Ovary (tissue), 9 donors: ENCODE data around the gene CSNK1E. TPM values are rescaled to one million over a fixed set of nuclear protein-coding genes. Genes with fewer than 3 reads are reported as not detected.

Experiments
- DNase-seq, 5 donors: peaks; one replicate each; pipeline ENCODE4 v3.0.0-alpha.2; 2019 to 2020
- H3K27ac ChIP-seq, 2 donors: fragments of 200-600 bp; one replicate each; pipeline versions ENCODE4 v1.5.1 to v1.8.0; 2019 to 2022
- H3K27me3 ChIP-seq: fragments of 200-600 bp; one replicate; pipeline ENCODE4 v1.8.0; 2022
- H3K36me3 ChIP-seq: fragments of 200-600 bp; sonication (generic); one replicate; pipeline ENCODE4 v1.5.1; 2019
- H3K4me1 ChIP-seq: one replicate; pipeline ENCODE4 v1.8.1; 2013; ENCODE audit warnings: mild to moderate bottlenecking, moderate library complexity; ENCODE audit not compliant: insufficient read depth
- H3K4me3 ChIP-seq: fragments of 200-600 bp; sonication (generic); one replicate; pipeline ENCODE4 v1.5.1; 2017
- H3K9me3 ChIP-seq, 2 donors: fragments of 200-600 bp in 1 of 2; sonication (generic) in 1 of 2; one replicate each; pipeline versions ENCODE4 v1.5.1 to v1.8.1; 2013 to 2019; ENCODE audit warnings: mild to moderate bottlenecking in 1 of 2, moderate library complexity in 1 of 2
- EP300 ChIP-seq: sonication (generic); formaldehyde crosslinking; IDR thresholded peaks from one replicate; pipeline ENCODE4 v1.6.1; 2017; ENCODE audit warnings: antibody characterized with exemption
- POLR2A ChIP-seq: fragments of 450-650 bp; IDR thresholded peaks from one replicate; pipeline ENCODE4 v1.6.1; 2017; ENCODE audit warnings: antibody characterized with exemption, mild to moderate bottlenecking, moderate library complexity
- WGBS, 3 donors: extraction: QIAGEN DNeasy Blood & Tissue Kit in 1 of 3; methylation state at CpG; one replicate each; pipeline versions ENCODE4 v1.1.5 to v1.1.7; 2013 to 2017; 5-methylcytosine and 5-hydroxymethylcytosine counted together
- intact Hi-C, 4 donors: fragments of 100-400 bp; cut with DNase I; formaldehyde crosslinking; loops; one replicate each; pipeline versions ENCODE4 v1.11.0 to v1.15.1; 2022 to 2023
- polyA plus RNA-seq, 2 donors: library from polyadenylated mRNA; stranded (reverse); fragments of 200-250 nt in 1 of 2; fragments of 350-450 nt in 1 of 2; fragmentation: Illumina TruSeq in 1 of 2; extraction: RNeasy Lipid Tissue Mini Kit (QIAGEN cat#74804) in 1 of 2; gene quantifications; one replicate each; pipeline ENCODE4 v1.2.3, GENCODE V29; 2013 to 2014
- total RNA-seq, 7 donors: library from RNA; depleted of rRNA in 2 of 7; stranded (reverse); fragments of >200 nt in 2 of 7; fragmentation: NEBNext Ultra II Directional in 3 of 7; extraction: Animal tissue kit (Norgen Biotek cat#: 25700) in 3 of 7; gene quantifications; one replicate each; pipeline versions ENCODE4 v1.1.0 to v1.2.4, GENCODE V29; 2016 to 2023
- TF ChIP-seq, protein P1 (sequence below), 3 donors: fragments of 450-650 bp in 2 of 3; fragments of 200-600 bp in 1 of 3; IDR thresholded peaks; one replicate each; pipeline versions ENCODE4 v1.5.1 to v1.8.0; 2016 to 2022; ENCODE audit warnings: antibody characterized with exemption in 3 of 3, mild to moderate bottlenecking in 1 of 3
- donor health status: DM: no; HTN: no; CAD: no; lungs with moderate emphysema.
- donor health status: DM: no; HTN: no; CAD: no.
- donor health status: Bipolar disorder and iron deficiency.
- donor health status: DM: yes; HTN: yes; CAD: no.
- donor health status: DM: no; HTN: no; CAD: no.
- donor health status: DM: yes; HTN: yes; CAD: no.

The CSNK1E gene
- total and polyA plus RNA-seq, 9 donors, result 61.4 to 161 (median 105) TPM

DNA sequence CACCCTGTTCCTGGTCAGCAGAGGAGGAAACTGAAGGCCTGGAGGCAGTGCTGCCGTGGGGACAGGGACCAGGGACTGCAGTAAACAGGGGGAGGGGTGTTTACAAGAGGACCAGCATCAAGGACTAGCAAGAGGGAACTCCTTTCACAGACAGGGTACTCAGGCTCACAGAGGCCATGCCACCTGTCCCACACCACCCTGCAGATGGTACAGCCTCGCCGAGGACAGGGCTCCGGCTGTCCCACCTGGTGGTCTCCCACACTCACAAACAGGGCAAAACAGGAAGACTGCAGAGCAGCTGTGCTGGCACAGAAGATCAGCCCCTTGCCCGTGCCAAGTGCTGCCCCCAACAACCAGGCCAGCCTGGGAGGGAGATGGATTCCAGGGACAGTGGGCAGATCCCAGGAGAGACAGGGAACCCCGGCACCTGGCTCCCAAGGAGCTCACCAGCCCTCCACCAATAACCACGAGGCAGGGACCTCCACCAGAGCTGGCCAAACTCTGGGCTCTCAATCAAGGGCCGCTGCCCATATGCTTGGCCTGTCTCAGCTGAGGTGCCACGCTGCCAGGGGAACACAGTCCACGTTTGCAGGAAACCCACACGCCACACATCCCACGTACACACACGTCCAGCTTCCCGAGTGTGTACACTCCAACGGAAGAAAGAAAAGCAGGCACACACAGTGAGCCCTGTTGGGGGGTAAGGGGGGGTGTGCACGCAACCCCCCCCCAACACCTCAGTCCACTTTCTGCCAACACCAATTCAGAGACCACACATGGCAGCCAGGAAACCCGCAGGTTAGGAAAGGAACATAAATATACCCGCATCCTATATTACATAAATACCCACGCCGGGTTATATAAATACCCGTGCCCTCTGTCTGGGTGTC lies 2.1 kb downstream of the CSNK1E start:
- intact Hi-C loops, result loop anchor here in 2 of 4 donors (5.0 to 10.0 kb wide), 3 partner anchors 43 to 190 kb away; partner anchors contain the start of genes DDX17 (in 1 of the 2) and TMEM184B (in 1 of the 2)
- TF ChIP-seq EP300 (no peak), POLR2A (no peak)
- TF ChIP-seq, protein P1, sequence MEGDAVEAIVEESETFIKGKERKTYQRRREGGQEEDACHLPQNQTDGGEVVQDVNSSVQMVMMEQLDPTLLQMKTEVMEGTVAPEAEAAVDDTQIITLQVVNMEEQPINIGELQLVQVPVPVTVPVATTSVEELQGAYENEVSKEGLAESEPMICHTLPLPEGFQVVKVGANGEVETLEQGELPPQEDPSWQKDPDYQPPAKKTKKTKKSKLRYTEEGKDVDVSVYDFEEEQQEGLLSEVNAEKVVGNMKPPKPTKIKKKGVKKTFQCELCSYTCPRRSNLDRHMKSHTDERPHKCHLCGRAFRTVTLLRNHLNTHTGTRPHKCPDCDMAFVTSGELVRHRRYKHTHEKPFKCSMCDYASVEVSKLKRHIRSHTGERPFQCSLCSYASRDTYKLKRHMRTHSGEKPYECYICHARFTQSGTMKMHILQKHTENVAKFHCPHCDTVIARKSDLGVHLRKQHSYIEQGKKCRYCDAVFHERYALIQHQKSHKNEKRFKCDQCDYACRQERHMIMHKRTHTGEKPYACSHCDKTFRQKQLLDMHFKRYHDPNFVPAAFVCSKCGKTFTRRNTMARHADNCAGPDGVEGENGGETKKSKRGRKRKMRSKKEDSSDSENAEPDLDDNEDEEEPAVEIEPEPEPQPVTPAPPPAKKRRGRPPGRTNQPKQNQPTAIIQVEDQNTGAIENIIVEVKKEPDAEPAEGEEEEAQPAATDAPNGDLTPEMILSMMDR (IDR thresholded peaks at IDR 0.05), result no peak
- DNase-seq, result peak in 2 of 5 donors; percentile 62
- Histone ChIP-seq H3K36me3 (no peaks in the 10 kb centered on the region), H3K4me3 (peak overlapping the region; percentile 59), H3K4me1 (peaks cover 21% of the 10 kb centered on the region), H3K27me3 (no peaks in the 10 kb centered on the region), H3K9me3 (no peaks in the 10 kb centered on the region), H3K27ac (peak overlapping the region; percentile 95 to 97)
- WGBS, 3 donors, result 3 to 5% (median 3%) methylated on average over 19 to 21 of the region's 21 CpGs

DNA sequence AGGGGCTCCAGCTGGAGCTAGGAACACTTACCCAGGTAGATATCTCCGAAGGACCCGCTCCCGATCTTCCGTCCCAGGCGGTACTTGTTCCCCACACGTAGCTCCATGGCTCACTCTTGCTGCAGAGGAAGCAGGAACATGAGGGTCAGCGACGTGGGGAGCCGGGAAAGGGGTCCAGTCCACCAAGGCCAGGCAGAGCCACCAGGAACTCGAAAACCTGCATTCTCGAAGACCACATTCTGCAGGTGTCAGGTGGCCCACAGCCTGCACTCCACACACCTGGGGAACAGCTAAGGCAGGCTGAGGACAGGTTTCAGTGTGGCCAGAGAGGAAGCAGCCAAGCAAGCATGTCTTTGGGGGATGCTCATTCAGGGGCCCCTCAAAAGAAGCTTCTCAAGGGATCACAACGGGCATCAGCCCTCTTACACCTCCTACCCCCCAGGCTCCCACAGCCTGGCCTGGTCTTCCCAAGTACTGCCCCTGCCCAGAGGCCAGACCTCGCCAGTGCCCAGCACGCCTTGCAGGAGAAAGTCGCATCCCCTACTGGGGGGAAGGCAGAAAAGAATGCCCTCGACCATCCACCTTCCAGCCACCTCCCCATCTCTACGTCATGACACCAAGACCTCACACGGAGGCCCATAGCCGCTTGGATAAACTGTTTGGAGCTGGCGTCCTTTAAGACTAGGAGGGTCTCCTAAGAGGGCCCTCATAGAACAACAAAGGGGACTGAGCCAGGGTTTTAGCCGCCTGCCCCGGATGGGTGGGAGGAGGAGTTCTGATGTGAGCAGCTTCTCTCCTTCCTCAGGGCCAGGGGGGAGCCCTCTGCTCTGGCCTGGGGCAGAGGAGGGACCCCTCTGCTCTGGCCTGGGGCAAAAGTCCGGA lies 2.9 kb downstream of the CSNK1E start:
- Histone ChIP-seq H3K27me3 (no peaks in the 10 kb centered on the region), H3K4me1 (peaks cover 23% of the 10 kb centered on the region), H3K36me3 (no peaks in the 10 kb centered on the region), H3K27ac (peak overlapping the region; percentile 95 to 97), H3K9me3 (no peaks in the 10 kb centered on the region), H3K4me3 (peak overlapping the region; percentile 59)
- peak in 2 of 5 donors; percentile 58 to 60 for DNase-seq
- intact Hi-C loops, result loop anchor here in 2 of 4 donors (5.0 to 10.0 kb wide), 2 partner anchors 42 to 191 kb away; partner anchors contain the start of genes DDX17 (in 1 of the 2) and TMEM184B (in 1 of the 2)
- TF ChIP-seq, protein P1 (IDR thresholded peaks at IDR 0.05), result no peak
- TF ChIP-seq POLR2A (no peak), EP300 (no peak)
- 27 to 36% (median 31%) methylated on average over 23 of the region's 23 CpGs for WGBS, 3 donors

DNA sequence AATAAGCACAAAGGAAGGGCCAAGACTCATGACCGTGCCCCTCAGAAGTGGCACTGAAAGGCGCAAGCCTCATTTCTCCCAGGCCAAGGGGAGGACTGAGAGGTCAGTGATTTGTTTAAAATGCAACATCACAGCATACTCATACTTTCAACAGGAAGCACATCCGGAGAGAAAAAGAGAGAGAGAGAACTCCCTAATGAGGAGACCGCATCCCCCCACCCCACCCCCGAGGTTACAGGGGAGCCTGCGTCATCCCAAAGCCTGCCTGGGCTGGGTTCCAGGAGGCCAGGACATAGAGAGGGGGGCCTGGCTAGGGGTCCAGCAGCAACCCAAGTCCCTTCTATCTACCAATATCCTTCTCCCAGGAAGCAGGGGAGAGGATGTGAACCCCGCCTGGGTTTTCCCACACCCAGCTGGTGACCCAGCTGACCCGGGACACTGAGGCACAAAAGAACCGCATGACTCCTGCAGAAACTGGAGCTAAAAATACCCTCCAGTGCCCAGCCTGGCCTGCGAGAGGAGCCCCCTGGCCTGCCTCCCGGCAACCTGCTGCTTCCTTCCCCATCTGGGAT lies 3.8 kb downstream of the CSNK1E start:
- Histone ChIP-seq H3K36me3 (no peaks in the 10 kb centered on the region), H3K4me1 (peaks cover 27% of the 10 kb centered on the region), H3K27ac (peak overlapping the region; percentile 95 to 97), H3K4me3 (peak overlapping the region; percentile 59), H3K9me3 (no peaks in the 10 kb centered on the region), H3K27me3 (no peaks in the 10 kb centered on the region)
- WGBS, 3 donors, result 7 to 12% (median 11%) methylated on average over 10 to 11 of the region's 11 CpGs
- peak; percentile 10 for TF ChIP-seq POLR2A
- TF ChIP-seq, protein P1 (IDR thresholded peaks at IDR 0.05), result no peak
- intact Hi-C loops, result loop anchor here in 2 of 4 donors (5.0 to 10.0 kb wide), 2 partner anchors 41 to 191 kb away; partner anchors contain the start of genes DDX17 (in 1 of the 2) and TMEM184B (in 1 of the 2)
- DNase-seq, result peak; percentile 93 to 95 (median 93)
